Activated T-helper 1 cell treated with Interleukin-2 at 50 U/mL for 16 hours (primary cell): Measurements from ENCODE around the gene S100A8.
"Not testable (repeated sequence)": the region's sequence is repeated elsewhere in the genome, so short reads cannot be mapped to it uniquely, and the experiment has no call there.

ENCODE experiments used
- DNase-seq: peaks from one replicate; pipeline ENCODE4 v3.0.0-alpha.2; 2020; ENCODE audit warnings: low read depth

Gene S100A8

GRCh38 chr1:153390938-153391710, at the start of gene S100A8:
Gene S100A8, minus strand, starts transcription at chr1:153391073. Its CDS starts 538 bp downstream, at chr1:153390535.
- no peak for DNase-seq

- DNase-seq: no peak
Observed at GRCh38 chr1:153439273-153439672, 48.4 kb upstream of the S100A8 start.

DNA sequence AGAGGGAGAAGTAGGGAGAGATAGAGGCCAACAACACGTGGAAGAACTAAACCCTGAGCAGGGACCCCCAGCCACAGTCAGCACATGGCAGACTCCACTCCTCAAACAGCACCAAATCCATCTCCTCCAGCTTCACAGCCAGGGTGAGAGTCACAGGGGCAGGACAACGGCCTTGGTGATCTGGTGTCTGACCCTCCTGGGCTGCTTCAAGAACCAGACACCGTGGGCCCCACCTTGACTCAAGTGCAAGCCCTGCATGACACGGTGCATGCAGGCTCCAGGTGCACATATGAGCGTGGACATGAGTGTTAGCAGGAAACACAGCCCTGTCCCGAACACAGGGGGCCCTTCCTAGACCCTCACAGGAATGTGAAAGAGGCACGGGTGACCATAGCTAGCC, 47.7 kb upstream of the S100A8 start:
- no peak for DNase-seq

- DNase-seq: no peak
Observed at GRCh38 chr1:153437236-153437635, 46.4 kb upstream of the S100A8 start.

GRCh38 chr1:153434746-153435455, 44.0 kb upstream of the S100A8 start:
- no peak for DNase-seq

DNA sequence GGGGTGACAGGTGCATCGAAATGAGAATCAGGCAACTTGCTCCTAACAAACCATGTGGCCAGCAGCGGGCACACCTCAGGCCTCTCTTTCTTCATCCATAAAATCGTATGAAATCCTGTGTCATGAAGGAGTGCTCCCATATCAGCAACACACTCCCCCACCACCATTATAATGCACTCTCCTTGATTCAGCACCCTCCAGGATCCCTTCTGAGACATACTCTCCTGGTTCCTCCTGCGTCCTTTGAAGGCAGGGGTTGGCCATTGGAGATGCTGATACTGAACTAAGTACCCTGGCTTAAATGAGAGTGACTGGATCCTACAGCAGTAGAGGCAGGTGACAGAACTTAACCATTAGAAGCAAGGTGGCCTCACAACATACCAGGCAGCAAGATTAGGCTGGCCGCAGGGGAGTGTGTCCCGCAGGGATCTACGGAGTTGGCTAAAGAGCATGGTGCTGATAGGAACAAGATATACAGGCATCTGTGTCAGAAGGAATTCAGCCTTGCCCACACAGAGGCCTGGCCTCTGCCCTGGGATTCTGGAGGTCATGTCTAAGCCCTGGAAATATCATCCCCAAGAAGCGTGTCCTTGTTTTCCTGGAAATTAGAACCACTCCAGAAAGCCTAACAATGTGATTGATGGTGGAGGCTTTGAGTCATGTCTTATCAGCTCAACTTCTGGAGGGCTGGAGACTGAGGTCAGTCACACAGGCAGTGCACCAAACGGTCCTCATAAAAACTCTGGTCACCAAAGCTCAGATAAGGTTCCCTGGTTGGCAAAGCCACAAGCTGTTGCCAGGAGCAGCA, 42.2 kb upstream of the S100A8 start:
- DNase-seq: no peak

DNA sequence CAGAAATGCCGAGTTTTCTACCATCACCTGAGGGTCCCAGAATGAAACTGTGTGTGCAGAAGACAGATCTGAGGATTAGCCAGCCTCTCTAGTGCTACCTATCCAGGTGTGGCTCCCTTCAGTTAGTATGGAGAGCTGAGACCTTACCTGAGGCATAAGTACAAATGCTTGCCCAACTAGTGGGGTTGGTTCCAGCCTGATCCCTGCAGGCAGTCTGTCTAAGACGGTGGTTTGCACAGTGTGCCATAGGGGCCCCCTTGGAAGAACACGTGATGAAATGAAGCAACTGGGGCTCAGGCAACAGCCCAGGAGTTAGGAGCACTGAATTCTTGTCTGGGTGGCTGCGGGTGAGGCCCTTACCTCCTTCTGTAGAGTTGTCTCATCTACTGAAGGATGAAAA, 41.1 kb upstream of the S100A8 start:
- no peak for DNase-seq

- DNase-seq: no peak
Observed at GRCh38 chr1:153431427-153431826, 40.6 kb upstream of the S100A8 start.

- no peak for DNase-seq
Observed at GRCh38 chr1:153431002-153431401, 40.1 kb upstream of the S100A8 start.

DNA sequence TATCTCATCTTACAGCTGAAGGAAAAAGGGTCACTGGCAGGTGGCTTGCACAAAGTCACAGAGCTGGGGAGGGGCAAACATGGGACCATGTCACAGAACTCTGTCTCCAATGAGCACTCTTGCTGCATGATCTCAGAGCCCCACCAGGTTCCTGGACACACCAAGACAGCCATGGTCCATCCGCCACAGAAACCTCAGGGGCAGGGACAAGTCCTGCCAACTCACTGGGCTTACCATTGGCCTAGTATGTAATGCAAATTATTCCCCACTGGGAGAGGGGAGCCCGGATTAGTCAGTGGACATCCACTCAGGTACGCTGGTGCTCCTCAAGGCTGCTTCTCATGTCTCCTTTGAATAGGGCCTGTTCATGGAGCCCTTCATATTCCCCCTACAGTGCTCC, 39.7 kb upstream of the S100A8 start:
- DNase-seq: no peak

DNA sequence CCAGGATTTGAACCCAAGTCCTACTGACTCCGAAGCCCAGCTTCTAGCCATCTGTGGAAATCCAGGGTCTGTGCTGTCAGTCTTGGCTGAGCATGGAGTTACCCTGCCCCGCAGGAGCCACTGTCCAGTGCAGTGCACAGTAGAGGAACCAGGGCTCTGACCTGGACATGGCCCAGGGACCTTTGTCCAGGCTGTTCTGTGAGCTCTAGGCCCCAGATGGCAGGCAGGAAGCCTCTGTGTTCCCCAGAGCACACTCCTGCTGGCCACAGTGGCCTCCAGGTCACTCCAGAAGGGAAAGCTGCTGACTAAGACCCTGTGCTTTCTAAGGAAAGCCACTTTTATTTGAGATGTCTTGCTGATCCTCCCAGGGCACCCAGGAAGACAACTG, 39.3 kb upstream of the S100A8 start:
- DNase-seq: no peak

DNA sequence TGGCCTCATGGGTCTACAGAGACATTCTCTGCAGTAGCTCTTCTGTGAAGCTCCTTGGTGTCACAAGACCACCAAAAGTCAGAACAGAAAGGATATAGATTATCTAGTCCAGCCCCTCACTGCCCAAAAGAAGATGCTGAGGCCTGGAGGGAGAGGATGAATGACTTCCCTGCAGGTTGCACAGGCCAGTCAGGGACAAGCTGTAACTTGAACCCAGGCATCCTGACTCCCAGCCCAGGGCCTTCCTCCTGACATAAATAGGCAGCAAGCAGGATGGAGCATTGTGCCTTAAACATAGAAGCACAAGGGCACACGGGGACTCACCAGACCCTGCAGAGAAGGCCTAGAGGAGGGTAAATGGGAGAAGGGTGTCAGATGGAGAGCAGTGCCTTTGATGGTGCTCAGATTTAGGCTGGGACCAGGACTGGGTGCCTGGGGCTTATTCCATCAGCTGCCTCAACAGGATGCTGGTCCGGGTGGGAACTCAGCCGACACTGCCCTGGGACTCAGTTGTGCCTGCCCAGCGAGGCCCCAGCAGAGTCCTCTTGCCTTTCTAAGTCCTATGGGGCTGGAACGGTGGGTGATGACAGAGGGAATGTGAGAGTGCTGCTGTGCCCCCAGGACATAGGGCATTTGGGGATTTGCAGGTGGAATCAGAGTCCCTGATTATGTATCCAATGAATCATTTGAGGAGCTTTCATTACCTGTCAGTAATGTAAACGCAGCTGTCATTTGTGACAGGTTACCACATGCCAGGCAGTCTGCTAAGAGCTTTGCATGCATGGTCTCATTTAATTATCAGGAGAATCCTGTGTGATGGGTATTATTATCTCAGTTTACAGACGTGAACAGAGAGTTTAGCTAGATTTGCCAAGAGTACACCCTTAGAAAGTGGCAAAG, 38.6 kb upstream of the S100A8 start:
- DNase-seq: no peak

- DNase-seq: no peak
Observed at GRCh38 chr1:153428791-153429190, 37.9 kb upstream of the S100A8 start.

DNA sequence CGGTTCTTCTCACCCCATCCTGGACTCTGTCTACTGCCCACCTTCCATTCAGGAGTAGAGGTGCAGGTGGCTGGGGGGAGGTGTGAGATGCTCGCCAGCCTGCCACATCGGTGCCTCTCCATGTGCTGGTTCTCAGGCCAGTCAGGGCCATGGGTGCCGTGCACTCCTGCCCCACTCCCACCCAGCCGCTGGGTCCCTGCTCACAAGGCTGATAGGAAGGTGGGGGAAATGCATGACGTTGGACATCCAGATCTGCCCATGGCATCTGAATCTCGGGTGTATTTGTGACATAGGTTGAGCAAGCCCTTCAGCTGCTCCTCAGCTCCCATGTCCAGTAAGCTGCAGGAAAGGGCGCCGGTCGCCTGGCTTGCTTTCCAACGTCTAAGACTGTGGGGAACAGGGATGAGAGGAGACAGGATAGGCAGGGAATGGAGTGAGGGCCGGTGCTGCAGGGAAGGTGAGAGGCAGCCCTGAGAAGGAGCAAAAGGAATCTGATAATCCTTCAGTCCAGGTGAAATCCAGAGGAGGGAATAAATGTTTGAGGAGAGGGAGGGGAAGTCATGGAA, 37.3 kb upstream of the S100A8 start:
- DNase-seq: no peak

GRCh38 chr1:153426809-153427208, 35.9 kb upstream of the S100A8 start:
- no peak for DNase-seq

GRCh38 chr1:153422450-153423068, 31.7 kb upstream of the S100A8 start:
- peak; percentile 32 for DNase-seq

GRCh38 chr1:153420306-153420705, 29.4 kb upstream of the S100A8 start:
- DNase-seq: no peak

DNA sequence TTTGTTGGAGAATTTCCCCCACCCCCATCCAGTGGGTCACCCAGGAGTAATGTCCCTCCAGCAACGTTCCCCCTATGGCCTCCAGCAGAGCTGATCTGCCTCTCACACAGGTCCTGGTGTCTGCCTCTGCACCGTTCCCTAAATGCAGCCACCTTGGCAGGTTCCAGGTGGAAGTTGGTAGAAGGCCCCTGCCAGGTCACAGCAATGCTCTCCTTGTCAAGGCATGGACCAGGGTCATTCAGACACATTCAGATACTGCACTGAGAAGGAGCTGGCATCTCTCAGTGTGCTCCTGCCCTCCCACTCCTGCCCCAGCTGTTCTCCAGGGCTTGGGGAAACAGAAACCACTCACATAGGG, 28.5 kb upstream of the S100A8 start:
- DNase-seq: not testable (repeated sequence)

DNA sequence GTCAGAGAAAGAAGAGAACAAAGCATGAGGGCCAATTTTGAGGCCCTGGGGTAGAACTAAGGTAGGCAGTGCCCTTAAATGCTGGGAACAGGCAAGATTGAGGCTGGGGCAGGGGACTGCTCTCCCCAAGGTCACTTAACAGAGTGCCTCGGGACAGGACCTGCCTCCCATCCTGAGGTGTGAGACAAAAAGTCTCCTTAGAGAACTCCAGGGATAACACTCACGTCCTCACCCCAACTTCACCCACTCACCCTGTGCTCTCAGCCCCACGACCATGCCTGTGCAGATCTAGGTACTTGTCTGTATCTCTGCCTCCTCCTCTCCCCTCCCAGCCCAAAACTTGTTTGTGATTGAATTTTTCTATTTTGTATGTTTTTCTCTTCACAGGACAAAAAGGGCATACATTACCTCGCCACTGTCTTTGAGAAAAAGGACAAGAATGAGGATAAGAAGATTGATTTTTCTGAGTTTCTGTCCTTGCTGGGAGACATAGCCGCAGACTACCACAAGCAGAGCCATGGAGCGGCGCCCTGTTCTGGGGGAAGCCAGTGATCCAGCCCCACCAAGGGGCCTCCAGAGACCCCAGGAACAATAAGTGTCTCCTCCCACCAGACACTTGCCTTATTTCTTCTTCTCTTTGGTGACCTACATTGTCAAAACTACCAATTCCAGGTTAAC, 28.0 kb upstream of the S100A8 start:
- DNase-seq: not testable (repeated sequence)

DNA sequence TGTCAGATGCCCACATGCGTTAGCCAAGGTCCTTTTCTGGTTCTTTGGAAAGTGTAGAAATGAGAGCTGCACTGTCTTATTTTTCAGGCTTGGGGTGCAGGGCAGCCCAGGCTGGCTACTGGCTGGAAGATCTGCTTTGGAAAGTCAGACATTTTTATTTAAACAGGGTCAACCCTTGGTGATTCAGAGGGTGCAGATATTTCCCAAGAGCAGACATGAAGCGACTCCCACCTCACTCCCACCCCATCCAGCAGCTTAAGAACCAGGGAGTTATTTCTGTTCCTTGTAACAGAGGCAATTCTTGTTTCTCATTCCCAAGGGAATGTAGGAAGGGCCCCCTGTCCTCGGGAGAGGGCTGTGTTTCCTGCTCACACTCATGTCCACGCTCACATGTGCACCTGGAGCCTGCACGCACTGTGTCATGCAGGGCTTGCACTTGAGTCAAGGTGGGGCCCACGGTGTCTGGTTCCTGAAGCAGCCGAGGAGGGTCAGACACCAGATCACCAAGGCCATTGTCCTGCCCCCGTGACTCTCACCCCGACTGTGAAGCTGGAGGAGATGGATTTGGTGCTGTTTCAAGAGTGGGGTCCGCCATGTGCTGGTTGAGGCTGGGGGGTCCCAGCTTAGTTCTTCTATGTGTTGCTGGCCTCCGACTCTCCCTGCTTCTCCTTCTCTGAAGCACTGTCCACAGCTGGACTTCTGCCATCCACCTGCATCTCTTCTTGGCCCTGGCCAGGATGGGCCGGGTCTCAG, 26.4 kb upstream of the S100A8 start:
- DNase-seq: no peak
